Adrenal gland (tissue), 5 donors: ENCODE data around the gene ZAR1L.

Source experiments
- POLR2A ChIP-seq, 2 donors: fragments of 450-650 bp; IDR thresholded peaks; one replicate each; pipeline ENCODE4 v1.6.1; 2017; ENCODE audit warnings: antibody characterized with exemption in 2 of 2, mild to moderate bottlenecking in 2 of 2, moderate library complexity in 1 of 2
- TF ChIP-seq, protein P1 (sequence below), 6 experiments: fragments of 450-650 bp in 4 of 6; fragments of 200-600 bp in 2 of 6; sonication (generic) in 1 of 6; IDR thresholded peaks; 1 replicate in 5 of 6; 2 replicates in 1 of 6; pipeline versions ENCODE4 v1.5.1 to v1.8.0; 2016 to 2021; ENCODE audit warnings: antibody characterized with exemption in 6 of 6, mild to moderate bottlenecking in 2 of 6, moderate library complexity in 1 of 6
- donor health status: DM: no; HTN: no; CAD: no.

DNA sequence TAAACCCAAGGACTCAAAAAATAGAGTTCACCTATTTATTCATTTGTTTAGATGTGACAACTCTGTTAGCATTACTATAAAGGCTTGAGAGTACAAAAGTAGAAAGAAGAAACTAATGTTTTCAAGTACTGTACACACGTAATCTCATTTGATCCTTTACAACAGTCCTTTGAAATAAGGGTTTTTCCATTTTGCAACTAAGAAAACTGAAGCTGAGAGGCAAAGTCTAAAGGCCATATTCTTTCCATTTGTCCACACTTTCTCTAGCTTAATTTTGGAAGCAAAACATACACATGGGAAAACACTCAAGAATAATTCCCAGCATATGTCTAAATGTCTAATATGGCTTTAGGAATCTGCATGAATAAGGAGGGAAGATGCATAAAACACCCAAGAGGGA lies 34.1 kb downstream of the ZAR1L start:
- TF ChIP-seq, protein P1, sequence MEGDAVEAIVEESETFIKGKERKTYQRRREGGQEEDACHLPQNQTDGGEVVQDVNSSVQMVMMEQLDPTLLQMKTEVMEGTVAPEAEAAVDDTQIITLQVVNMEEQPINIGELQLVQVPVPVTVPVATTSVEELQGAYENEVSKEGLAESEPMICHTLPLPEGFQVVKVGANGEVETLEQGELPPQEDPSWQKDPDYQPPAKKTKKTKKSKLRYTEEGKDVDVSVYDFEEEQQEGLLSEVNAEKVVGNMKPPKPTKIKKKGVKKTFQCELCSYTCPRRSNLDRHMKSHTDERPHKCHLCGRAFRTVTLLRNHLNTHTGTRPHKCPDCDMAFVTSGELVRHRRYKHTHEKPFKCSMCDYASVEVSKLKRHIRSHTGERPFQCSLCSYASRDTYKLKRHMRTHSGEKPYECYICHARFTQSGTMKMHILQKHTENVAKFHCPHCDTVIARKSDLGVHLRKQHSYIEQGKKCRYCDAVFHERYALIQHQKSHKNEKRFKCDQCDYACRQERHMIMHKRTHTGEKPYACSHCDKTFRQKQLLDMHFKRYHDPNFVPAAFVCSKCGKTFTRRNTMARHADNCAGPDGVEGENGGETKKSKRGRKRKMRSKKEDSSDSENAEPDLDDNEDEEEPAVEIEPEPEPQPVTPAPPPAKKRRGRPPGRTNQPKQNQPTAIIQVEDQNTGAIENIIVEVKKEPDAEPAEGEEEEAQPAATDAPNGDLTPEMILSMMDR (IDR thresholded peaks at IDR 0.05), result no peak
- no peak for TF ChIP-seq POLR2A (IDR thresholded peaks at IDR 0.05)
